Calu3 (cell line): ENCODE results near the gene GAS7. TPM values are rescaled to one million over a fixed set of nuclear protein-coding genes. Genes with fewer than 3 reads are reported as not detected.

Experiments
- BruUV-seq: library from RNA; stranded (reverse); fragments of 400-500 nt; replicated peaks from 2 replicates; lab custom pipeline; 2021; lab: Mats Ljungman, UMichigan
- CTCF ChIA-PET: fragments of 300-600 bp; sonication (Branson Sonifier 250); formaldehyde crosslinking; loops from one replicate; lab custom pipeline; 2022; ENCODE audit warnings: antibody characterized with exemption; lab: Charles Lee
- DNase-seq: peaks from one replicate; pipeline ENCODE4 v3.0.0; 2022
- H3K27ac Mint-ChIP-seq: one replicate; pipeline ENCODE4 v1.8.0; 2022; ENCODE audit warnings: mixed read lengths; ENCODE audit not compliant: unreplicated experiment
- H3K27me3 Mint-ChIP-seq: one replicate; pipeline ENCODE4 v1.8.0; 2022; ENCODE audit warnings: mixed read lengths; ENCODE audit not compliant: unreplicated experiment
- H3K36me3 Mint-ChIP-seq: one replicate; pipeline ENCODE4 v1.8.0; 2022; ENCODE audit warnings: mild to moderate bottlenecking, moderate library complexity, mixed read lengths; ENCODE audit not compliant: insufficient read depth, unreplicated experiment
- H3K4me1 Mint-ChIP-seq: one replicate; pipeline ENCODE4 v1.8.0; 2022; ENCODE audit warnings: mild to moderate bottlenecking, low read depth, mixed read lengths; ENCODE audit not compliant: unreplicated experiment
- H3K4me3 Mint-ChIP-seq: one replicate; pipeline ENCODE4 v1.8.0; 2022; ENCODE audit warnings: mild to moderate bottlenecking, low read depth, moderate library complexity, mixed read lengths; ENCODE audit not compliant: unreplicated experiment
- H3K9me3 Mint-ChIP-seq: one replicate; pipeline ENCODE4 v1.8.0; 2022; ENCODE audit warnings: low read depth, mixed read lengths; ENCODE audit not compliant: unreplicated experiment
- intact Hi-C: fragments of 100-400 bp; cut with micrococcal nuclease; formaldehyde crosslinking; loops from one replicate; pipeline ENCODE4 v1.10.0; 2022; ENCODE audit not compliant: unreplicated experiment
- total RNA-seq: library from RNA; stranded (reverse); gene quantifications from 2 replicates; pipeline ENCODE4 v1.2.3, GENCODE V29; 2022
- TF ChIP-seq, protein P1 (sequence below): fragments of 200-600 bp; IDR thresholded peaks from one replicate; pipeline ENCODE4 v1.8.0; 2022; ENCODE audit warnings: antibody characterized with exemption; ENCODE audit not compliant: unreplicated experiment

GAS7 gene
- total RNA-seq, 1 experiment from 2014 or later: 0.42 TPM

DNA sequence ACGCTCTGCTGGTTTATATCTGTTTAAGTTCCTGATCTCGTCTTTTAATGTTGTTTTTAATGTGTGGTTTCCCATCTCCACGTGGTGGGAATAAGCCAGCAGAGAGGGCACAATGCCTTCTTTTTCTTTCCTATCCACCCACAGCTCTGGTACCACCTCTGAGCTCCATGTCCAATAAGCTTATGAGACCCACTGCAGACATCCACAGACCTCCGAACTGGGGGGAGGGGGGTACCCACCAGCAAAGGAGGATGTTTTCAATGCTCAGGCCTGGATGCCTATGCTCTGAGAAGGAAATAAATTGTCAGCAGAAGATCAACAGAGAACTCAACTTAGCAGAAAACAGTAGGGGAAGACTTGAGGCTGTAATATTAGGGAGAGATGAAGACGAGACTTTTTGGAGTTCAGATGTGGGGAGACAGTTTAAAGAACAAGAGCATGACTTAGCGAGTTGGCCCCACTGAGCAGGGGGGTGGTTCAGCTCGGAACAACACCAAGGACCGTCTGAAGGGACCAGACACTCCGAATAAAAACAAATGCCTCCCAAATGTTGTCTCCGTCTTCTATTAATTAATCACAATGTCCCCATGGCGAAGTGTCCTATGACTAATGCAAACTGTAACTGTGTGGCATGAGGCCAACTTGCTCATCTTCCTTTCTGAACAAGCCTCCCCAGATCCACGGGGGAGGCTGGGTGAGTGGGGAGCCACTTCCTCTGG, 62.7 kb downstream of the GAS7 start:
- no peak overlapping the region for H3K4me3 Mint-ChIP-seq
- CTCF ChIA-PET: no interaction called here
- BruUV-seq: no TSS peak

DNA sequence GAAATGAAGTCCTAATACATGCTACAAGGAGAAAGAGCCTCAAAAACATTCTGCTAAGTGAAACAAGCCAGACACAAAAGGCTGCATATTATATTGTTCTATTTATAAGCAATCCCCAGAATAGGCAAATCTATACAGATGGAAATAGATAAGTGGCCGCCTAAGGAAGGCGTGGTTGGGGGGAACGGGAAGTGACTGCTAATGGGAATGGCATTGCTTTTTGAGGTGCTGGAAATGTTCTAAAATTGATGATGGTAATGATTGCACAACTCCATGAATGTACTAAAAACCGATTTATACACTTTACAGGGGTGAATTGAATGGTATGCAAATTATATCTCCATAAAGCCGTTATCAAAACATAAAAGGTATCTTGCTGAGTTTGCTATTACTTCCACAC, 67.7 kb downstream of the GAS7 start:
- CTCF ChIA-PET: no interaction called here
- intact Hi-C loops: no loop called here
- H3K27ac Mint-ChIP-seq: no peak overlapping the region
- no TSS peak for BruUV-seq
- H3K36me3 Mint-ChIP-seq: no peaks in the 10 kb centered on the region
- H3K4me1 Mint-ChIP-seq: no peaks in the 10 kb centered on the region
- TF ChIP-seq, protein P1, sequence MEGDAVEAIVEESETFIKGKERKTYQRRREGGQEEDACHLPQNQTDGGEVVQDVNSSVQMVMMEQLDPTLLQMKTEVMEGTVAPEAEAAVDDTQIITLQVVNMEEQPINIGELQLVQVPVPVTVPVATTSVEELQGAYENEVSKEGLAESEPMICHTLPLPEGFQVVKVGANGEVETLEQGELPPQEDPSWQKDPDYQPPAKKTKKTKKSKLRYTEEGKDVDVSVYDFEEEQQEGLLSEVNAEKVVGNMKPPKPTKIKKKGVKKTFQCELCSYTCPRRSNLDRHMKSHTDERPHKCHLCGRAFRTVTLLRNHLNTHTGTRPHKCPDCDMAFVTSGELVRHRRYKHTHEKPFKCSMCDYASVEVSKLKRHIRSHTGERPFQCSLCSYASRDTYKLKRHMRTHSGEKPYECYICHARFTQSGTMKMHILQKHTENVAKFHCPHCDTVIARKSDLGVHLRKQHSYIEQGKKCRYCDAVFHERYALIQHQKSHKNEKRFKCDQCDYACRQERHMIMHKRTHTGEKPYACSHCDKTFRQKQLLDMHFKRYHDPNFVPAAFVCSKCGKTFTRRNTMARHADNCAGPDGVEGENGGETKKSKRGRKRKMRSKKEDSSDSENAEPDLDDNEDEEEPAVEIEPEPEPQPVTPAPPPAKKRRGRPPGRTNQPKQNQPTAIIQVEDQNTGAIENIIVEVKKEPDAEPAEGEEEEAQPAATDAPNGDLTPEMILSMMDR: no peak
- no peak for DNase-seq
- H3K27me3 Mint-ChIP-seq: no peaks in the 10 kb centered on the region
- H3K4me3 Mint-ChIP-seq: no peak overlapping the region
- peaks cover 7% of the 10 kb centered on the region for H3K9me3 Mint-ChIP-seq

More for the DNA sequence above, 62.7 kb downstream of the GAS7 start:
- H3K27ac Mint-ChIP-seq: no peak overlapping the region
- DNase-seq: no peak
- intact Hi-C loops: no loop called here
- no peaks in the 10 kb centered on the region for H3K27me3 Mint-ChIP-seq
- no peaks in the 10 kb centered on the region for H3K36me3 Mint-ChIP-seq
- peaks cover 3% of the 10 kb centered on the region for H3K9me3 Mint-ChIP-seq
- no peaks in the 10 kb centered on the region for H3K4me1 Mint-ChIP-seq
- TF ChIP-seq, protein P1: no peak

DNA sequence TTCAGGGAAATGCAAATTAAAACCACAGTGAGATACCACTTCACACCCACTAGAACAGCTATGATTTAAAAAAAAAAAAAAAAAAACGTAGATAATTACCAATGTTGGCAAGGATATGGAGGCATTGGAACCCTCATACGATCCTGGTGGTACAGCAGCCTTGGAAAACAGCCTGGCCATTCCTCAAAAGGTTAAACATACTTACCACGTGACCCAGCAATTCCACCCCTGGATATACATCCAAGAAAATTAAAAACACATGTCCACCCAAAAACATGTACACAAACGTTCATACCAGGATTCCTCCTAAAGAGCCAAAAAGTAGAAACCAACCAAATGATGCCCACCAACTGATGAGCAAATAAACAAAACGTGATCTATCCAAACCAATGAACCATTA, 68.1 kb downstream of the GAS7 start:
- CTCF ChIA-PET: no interaction called here
- Mint-ChIP-seq H3K27me3 (no peaks in the 10 kb centered on the region), H3K9me3 (peaks cover 7% of the 10 kb centered on the region), H3K4me3 (no peak overlapping the region), H3K4me1 (no peaks in the 10 kb centered on the region), H3K27ac (no peak overlapping the region), H3K36me3 (no peaks in the 10 kb centered on the region)
- TF ChIP-seq, protein P1: no peak
- no TSS peak for BruUV-seq
- no peak for DNase-seq
- intact Hi-C loops: no loop called here

DNA sequence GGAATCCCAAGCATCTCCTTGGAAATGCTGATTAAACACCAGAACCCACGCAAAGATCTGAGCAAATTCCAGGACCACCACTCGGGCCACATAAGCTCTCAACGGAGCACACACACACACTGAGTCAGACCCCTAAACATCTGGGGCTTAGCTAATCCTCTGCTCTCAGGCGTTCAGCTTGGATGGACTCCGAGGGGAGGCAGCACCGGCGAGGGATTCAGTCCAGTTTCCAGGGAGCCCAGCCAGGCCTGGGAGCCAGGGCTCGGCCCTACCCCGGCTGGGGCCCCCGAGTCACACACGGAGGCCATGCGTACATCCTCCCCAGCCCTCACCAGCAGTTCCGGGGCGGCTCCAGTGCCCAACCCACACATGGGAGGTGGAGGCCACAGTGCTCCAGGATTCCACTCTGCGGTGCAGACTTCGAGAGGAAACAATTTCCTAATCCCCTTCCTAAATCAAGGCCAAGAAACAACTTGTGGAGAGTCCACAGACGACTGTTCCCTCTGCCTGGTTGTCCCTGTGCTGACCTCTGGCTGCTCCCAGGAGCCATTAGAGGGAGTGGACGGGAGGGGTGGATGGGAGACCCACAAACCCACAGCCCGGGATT, 70.5 kb downstream of the GAS7 start:
- TF ChIP-seq, protein P1: no peak
- no peaks in the 10 kb centered on the region for H3K36me3 Mint-ChIP-seq
- intact Hi-C loops: no loop called here
- no peak for DNase-seq
- CTCF ChIA-PET: no interaction called here
- no peaks in the 10 kb centered on the region for H3K4me1 Mint-ChIP-seq
- no peaks in the 10 kb centered on the region for H3K27me3 Mint-ChIP-seq
- H3K4me3 Mint-ChIP-seq: no peak overlapping the region
- no TSS peak for BruUV-seq
- H3K9me3 Mint-ChIP-seq: peaks cover 7% of the 10 kb centered on the region
- H3K27ac Mint-ChIP-seq: no peak overlapping the region
